CMK (cell line): Measurements from ENCODE around the gene EIF4G2.
A peak's percentile ranks its signal among the peaks of the same experiment; 100 is the strongest.
"Not testable (repeated sequence)": the region's sequence is repeated elsewhere in the genome, so short reads cannot be mapped to it uniquely, and the experiment has no call there.

Experiments used
- DNase-seq: peaks from one replicate; pipeline ENCODE4 v3.0.0-alpha.2; 2010; ENCODE audit warnings: low read depth

The EIF4G2 gene

GRCh38 chr11:10808553-10809372 is at the start of gene EIF4G2:
Gene EIF4G2 (minus strand): TSS chr11:10808926.
- peak; percentile 93 for DNase-seq

DNA sequence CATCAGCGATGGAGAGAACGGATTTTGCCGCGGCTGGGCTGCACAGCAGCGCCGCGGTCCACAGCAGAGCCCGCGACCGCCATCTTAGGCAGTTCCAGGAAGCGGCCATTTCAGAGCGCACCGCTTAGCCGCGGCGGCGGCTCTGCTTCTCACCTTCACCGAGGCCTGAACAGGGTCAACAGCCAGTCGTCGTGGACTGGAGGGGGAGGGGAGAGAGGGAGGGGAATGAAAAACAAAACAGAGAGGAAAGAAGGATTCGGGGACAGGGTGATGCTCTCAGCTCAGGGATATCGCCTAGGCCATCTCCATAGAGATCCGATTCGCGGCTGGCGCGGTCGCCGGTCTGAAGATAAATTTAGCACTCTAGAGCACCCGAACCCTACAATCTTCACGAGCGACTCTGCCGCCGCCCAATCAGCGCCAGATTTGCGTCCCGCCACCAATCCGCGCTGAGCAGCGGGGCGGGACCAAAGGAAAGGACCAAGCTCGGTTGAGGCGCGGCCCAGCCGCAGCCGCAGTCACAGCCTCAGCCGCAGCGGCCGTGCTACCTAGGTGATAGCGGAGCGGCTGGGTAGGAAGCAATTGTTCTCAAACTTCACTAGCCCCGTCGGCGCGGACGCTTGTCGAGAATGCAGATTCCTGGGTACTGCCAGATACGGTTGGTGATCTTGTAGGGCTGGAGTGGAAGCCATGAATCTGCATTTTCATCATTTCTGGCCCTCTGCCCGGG is 49.1 kb upstream of the EIF4G2 start, which contains the start of gene ZBED5:
ZBED5 (minus strand) TSS at position 345 of the 730 bp plus-strand sequence. CDS start 3,108 bp downstream, outside the sequence.
- DNase-seq = peak; percentile 91

- DNase-seq = no peak
These were observed 48.7 kb upstream of the EIF4G2 start for GRCh38 chr11:10857459-10857708.

DNA sequence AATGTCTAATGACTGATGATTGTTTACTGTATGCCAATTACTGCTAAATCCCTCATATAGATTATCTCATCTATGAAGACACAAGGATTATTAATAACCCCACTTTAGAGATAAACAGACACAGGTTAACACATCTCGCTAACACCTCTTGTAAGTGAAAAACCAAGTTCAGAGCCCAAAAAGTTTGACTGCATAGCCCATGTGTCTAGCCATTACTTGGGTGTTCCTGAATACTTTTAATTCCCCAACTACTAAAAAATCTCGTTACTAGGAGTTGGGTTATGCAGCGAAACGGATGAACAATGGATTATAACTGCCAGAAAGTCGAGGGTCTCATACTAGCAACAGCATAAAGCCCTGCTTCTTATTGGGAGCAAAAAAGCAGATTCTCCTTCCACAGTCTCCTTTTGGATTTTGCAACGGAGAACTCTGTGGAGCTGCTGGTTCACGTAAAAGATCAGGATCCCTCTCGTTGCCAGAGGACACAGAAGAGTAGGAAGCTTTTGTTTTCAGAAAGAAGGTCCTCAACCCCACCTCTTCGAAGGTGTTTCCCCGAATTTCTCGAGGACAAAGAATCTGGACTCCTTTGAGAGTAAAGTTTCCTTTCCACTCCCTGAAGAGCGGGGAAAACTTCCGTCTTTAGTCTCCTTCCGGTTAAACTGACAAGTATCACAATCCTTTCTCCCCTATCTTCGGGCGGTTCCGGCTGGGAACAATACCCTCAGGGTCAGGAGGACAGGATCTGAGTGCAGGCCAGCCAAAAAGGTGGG is 48.1 kb upstream of the EIF4G2 start:
- DNase-seq = no peak

- no peak for DNase-seq
These were observed 46.6 kb upstream of the EIF4G2 start for GRCh38 chr11:10855295-10855694.

DNA sequence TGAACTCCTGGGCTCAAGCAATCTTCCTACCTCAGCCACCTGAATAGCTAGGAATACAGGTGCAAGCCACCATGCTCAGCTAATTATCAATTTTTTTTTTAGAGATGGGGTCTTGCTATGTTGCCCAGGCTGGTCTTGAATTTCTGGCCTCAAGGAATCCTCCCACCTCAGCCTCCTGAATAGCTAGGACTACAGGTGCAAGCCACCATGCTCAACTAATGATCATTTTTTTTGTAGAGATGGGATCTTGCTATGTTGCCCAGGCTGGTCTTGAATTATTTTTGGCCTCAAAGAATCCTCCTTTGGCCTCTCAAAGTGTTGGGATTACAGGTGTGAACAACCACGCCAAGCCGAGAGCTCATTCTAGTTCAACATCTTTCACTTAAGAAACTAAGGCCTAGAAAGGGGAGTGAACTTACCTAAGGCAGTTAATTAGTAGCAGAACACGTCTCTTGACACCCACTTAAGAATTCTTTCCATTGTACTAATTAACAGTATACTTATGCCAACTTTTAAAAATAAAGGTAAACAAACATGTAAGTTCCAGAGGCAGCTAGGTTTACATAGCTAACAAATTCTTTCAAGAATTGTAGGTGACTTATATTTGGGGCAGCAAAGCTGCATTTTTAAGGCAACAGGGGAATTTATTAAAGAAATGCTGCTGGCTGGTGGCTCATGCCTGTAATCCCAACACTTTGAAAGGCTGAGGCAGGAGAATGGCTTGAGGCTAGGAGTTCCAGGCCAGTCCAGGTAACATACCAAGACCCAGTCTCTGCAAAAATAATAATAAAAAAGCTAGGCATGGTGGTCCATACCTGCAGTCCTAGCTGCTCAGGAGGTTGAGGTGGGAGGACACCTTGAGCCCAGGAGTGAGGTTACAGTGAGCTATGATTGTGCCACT is 39.5 kb upstream of the EIF4G2 start:
- DNase-seq = no peak

DNA sequence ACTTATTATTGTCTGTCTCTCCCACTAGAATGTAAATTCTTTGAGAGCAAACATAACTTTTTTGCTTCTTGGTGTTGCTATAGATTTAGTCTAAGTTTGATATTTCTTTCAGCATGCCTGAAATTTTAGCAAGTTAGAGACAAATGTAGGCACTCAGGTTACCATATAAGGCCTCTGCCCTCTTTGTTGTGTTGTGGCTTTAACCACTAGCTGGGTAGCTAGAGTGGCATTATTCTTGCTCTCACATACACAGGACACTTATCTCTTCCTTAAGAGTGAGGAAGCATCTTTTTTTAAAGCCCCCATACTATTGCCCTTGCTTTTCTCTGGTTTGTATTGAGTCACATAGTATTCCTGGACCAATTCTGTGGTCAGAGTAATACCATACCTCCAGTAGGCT is 37.9 kb upstream of the EIF4G2 start:
- DNase-seq = no peak

DNA sequence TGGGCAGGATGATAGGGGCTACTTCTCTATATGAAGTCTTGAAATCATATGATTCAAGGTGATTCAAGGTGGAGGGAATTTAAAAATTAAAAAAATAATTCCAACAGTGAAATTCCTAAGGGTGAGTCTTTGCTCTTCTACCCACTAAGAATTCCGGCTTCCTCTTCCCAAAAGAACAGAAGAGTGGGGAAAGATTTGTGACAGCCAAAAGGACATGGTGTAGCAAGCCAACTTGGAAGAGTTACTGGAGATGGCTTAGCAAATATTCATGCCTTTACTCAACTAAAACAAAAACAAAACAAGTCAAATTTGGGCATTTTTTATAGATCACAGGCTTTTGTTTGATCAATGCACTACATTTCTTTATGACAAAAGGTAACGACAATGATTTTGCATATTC is 36.9 kb upstream of the EIF4G2 start:
- DNase-seq = no peak

DNA sequence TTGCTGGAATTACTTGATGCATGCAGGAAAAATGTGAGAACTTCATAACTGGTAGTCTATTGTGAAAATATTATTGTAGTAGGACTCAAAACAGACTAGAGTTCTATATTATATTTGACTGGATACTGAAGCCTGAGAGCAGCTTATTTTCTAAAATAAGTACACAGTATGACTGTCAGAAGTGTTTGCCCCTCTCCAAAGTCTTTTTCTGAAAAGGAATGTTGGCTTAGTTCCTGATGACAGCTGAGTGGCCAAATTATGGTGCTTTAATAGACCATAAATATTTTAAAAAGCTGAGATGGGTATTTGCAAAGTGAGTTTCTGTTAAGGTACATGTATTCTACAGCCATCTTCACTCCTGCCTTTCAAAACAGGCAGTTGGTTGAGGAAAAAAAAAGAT is 36.1 kb upstream of the EIF4G2 start:
- DNase-seq = no peak

DNA sequence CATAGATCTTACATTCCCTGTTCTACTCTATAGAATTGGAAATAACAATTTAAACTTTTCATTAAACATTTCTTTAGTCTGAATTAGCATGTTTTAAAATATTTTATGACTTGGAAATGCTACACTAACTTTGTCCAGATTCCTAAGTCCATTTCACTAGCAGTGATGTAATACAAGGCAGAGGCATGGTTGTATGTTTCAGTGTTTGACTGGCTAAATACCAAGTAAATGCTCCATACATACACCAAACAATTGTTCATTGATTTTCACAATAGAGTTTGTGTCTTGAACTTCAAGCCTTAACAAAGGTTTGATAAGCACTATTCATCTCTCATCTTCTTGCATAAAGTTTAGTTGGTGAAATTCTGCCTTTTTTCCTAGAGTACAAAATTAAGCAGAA is 35.6 kb upstream of the EIF4G2 start:
- DNase-seq = no peak

DNA sequence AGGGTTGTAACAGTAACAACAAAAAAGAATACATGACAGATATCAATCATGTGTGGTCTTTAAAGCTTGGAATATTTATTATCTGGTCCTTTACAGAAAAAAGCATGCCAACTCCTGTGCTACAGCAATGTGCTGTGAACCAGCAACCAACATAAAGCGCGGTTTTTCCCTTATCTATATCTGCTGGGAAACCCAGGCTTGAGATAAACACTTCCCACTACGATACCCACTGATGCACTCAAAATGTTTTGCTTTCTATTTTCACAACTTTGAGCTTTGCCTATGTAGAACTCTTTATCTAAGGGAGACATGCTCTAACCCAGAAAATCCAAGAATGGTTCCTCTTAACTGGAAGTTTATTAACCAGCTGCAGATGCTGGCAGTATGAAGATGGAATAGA is 30.2 kb upstream of the EIF4G2 start:
- no peak for DNase-seq

DNA sequence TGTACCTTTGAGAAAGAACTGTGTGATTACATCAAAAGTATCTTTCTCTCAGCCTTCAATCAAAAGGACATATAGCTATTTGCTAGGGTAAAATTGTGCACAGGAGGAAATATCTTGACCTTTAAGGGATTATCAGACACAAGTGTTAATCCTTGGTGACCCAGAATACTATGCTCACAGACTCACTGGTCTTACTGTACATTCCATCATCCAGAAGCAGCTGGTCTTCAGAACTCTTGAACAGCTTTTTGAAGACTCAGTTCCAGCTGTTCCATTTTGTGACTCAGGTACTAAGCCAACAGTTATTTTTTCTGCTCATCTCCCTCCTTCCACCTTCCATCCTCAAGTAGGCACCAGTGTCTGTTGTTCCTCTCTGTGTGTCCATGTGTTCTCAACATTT is 29.4 kb upstream of the EIF4G2 start:
- no peak for DNase-seq

DNA sequence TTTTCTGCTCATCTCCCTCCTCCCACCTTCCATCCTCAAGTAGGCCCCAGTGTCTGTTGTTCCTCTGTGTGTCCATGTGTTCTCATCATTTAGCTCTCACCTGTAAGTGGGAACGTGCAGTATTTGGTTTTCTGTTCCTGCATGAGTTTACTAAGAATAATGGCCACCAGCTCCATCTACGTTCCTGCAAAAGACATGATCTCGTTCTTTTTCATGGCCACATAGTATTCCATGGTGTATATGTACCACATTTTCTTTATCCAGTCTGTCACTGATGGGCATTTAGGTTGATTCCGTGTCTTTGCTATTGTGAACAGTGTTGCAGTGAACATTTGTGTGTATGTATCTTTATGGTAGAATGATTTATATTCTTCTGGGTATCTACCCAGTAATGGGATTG is 28.2 kb upstream of the EIF4G2 start:
- DNase-seq = not testable (repeated sequence)

DNA sequence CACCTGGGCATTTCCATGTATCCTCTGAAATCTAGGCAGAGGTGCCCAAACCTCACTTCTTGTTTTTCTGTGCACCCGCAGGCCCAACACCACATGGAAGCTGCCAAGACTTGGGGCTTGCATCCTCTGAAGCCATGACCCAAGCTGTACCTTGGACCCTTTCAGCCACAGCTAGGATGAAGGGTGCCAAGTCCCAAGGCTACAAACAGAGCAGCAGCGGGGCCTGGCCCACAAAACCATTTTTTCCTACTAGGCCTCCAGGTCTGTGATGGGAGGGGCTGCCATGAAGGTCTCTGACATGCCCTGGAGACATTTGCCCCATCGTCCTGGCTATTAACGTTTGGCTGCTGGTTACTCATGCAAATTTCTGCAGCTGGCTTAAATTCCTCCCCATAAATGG is 20.4 kb upstream of the EIF4G2 start:
- no peak for DNase-seq

GRCh38 chr11:10828402-10828801 is 19.7 kb upstream of the EIF4G2 start:
- no peak for DNase-seq

DNA sequence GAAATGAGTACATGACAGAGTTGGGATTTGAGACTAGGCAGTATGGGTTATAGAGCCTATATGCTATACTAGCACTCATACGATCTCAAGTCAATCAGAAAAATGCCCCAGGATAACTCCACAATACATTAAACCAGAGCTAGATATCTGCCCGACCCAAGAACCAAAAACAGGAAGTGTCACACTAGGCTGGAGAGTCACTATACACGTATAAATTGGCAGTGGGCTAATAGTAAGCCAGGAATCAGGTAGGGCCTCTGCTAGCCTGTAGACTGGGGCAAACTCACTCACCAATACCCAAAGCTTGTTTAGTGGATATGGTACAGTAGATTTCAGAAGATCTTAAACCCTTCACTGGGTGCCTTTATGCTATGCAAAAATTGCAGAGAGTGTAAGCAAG is 16.2 kb upstream of the EIF4G2 start:
- DNase-seq = no peak

DNA sequence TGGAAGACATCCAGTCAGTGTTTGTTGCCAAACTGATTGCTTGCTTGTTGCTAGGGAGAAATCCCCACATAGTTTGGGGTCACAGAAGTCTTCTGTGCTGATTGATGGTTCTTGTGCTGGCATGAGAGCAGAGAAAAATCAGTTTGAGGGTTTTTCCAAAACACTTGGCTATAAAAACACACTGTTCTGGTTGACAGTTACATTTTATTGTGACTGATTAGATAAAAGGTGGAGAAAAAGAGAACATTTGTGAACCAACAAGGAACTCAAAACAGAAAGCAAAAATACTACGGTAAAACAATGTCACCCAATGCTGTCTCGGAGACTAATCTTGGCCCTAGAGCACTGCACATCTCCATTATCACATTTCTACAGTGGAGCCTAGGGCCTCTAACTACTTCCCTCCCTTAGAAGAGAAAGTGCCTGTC is 14.4 kb upstream of the EIF4G2 start:
- DNase-seq = no peak

DNA sequence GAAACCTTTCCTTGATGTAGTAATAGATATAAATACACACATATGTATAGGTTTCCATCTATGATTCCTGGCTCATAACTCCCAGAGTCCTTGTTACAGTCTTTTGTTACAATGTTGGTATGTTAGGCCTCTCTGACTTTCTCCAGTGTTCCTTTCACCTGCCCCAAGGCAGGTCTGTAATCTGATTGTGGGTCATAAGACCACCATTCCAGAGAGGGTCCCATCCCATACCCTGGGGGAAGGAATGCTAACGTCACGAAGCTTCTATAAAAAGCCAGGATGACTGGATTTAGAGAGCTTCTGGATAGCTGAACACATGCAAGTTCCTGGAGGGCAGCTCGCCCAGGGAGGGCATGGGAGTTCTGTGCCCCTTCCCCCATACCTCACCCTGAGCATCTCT is 13.8 kb upstream of the EIF4G2 start:
- DNase-seq = not testable (repeated sequence)

- DNase-seq = no peak
These were observed 9.9 kb upstream of the EIF4G2 start for GRCh38 chr11:10818594-10818993.

DNA sequence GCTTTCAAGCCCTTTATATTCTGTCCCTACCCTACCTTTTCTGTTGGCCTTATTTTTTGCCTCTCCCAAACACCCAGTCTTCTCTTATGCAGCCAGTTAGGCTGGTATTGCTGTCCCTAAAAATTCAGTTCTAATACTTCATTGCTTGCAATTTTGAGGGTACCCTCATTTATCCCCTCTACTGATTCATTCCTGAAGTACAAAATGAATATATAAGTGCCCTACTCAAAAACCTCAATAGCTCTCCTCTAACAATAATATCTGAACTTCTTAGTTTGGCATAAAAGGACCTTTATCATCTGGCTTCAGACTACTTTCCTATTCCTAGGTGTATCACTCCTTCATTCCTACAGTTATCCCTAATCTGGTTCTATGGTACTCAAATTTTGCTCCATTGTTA is 5.2 kb upstream of the EIF4G2 start:
- DNase-seq = no peak

- DNase-seq = no peak
These were observed 841 bp upstream of the EIF4G2 start for GRCh38 chr11:10809373-10810160.
